HG03097 (cell line): ENCODE results near the gene C4orf50.
"Not testable (repeated sequence)": the region's sequence is repeated elsewhere in the genome, so short reads cannot be mapped to it uniquely, and the experiment has no call there.

Experiments
- ATAC-seq: cut with Tn5 transposase; IDR thresholded peaks from one replicate; pipeline ENCODE4 v1.9.1; 2021; ENCODE audit not compliant: unreplicated experiment, low FRiP score

The C4orf50 gene

GRCh38 chr4:5877392-5877791 is 140.8 kb downstream of the C4orf50 start:
- ATAC-seq: no peak

GRCh38 chr4:5874811-5875449 is 143.3 kb downstream of the C4orf50 start:
- ATAC-seq: no peak

- no peak for ATAC-seq
Measured at GRCh38 chr4:5870701-5871100, 147.5 kb downstream of the C4orf50 start.

GRCh38 chr4:5869966-5870619 is 148.1 kb downstream of the C4orf50 start:
- ATAC-seq: no peak

- ATAC-seq: no peak
Measured at GRCh38 chr4:5867866-5868265, 150.4 kb downstream of the C4orf50 start.

- no peak for ATAC-seq
Measured at GRCh38 chr4:5866841-5867813, 151.1 kb downstream of the C4orf50 start.

- ATAC-seq: no peak
Measured at GRCh38 chr4:5865896-5866599, 152.2 kb downstream of the C4orf50 start.

GRCh38 chr4:5863461-5864113 is 154.6 kb downstream of the C4orf50 start:
- ATAC-seq: no peak

GRCh38 chr4:5858020-5858769 is 160.0 kb downstream of the C4orf50 start:
- ATAC-seq: no peak

- no peak for ATAC-seq
Measured at GRCh38 chr4:5857199-5857598, 161.0 kb downstream of the C4orf50 start.

- ATAC-seq: not testable (repeated sequence)
Measured at GRCh38 chr4:5856362-5856761, 161.9 kb downstream of the C4orf50 start.

GRCh38 chr4:5854929-5855328 is 163.3 kb downstream of the C4orf50 start:
- no peak for ATAC-seq

GRCh38 chr4:5852523-5853202 is 165.6 kb downstream of the C4orf50 start:
- no peak for ATAC-seq

GRCh38 chr4:5851637-5852301 is 166.5 kb downstream of the C4orf50 start:
- ATAC-seq: no peak
